Kidney (tissue), 14 donors: ENCODE measurements around the gene ZMYM2. TPM values are rescaled to one million over a fixed set of nuclear protein-coding genes. Genes with fewer than 3 reads are reported as not detected.

Experiments
- DNase-seq, 5 donors: peaks; one replicate each; pipeline ENCODE4 v3.0.0-alpha.2; 2013 to 2020
- FAIRE-seq: peaks from 2 replicates; lab custom pipeline; 2012; peaks lifted over from hg19 to GRCh38; lab: Jason Lieb, UNC
- H3K27ac ChIP-seq, 2 donors: one replicate each; pipeline ENCODE4 v1.7.0; 2013; ENCODE audit warnings: low read depth in 2 of 2, low read length in 2 of 2, inconsistent platforms in 1 of 2
- H3K27me3 ChIP-seq: one replicate; pipeline ENCODE4 v1.7.1; 2013; ENCODE audit warnings: low read length, inconsistent platforms; ENCODE audit not compliant: control insufficient read depth, insufficient read depth
- H3K36me3 ChIP-seq, 3 donors: one replicate each; pipeline versions ENCODE4 v1.7.0 to v1.7.1; 2013; ENCODE audit warnings: low read length in 3 of 3, control low read depth in 1 of 3, inconsistent platforms in 1 of 3; ENCODE audit not compliant: insufficient read depth in 3 of 3, control insufficient read depth in 2 of 3
- H3K4me1 ChIP-seq, 3 donors: one replicate each; pipeline versions ENCODE4 v1.7.0 to v1.7.1; 2013; ENCODE audit warnings: low read length in 3 of 3, inconsistent platforms in 1 of 3, low read depth in 1 of 3; ENCODE audit not compliant: control insufficient read depth in 2 of 3, insufficient read depth in 2 of 3
- H3K4me3 ChIP-seq, 3 donors: one replicate each; pipeline versions ENCODE4 v1.7.0 to v1.8.1; 2013; ENCODE audit warnings: low read length in 3 of 3, control low read depth in 1 of 3, inconsistent platforms in 1 of 3
- H3K9ac ChIP-seq, 3 donors: one replicate each; pipeline versions ENCODE4 v1.7.0 to v1.7.1; 2013; ENCODE audit warnings: low read length in 3 of 3, control low read depth in 1 of 3, inconsistent platforms in 1 of 3
- H3K9me3 ChIP-seq, 3 donors: one replicate each; pipeline versions ENCODE4 v1.7.0 to v1.7.1; 2013; ENCODE audit warnings: low read length in 3 of 3, control low read depth in 1 of 3, inconsistent platforms in 1 of 3; ENCODE audit not compliant: control insufficient read depth in 2 of 3, insufficient read depth in 1 of 3
- intact Hi-C: fragments of 100-400 bp; cut with DNase I; formaldehyde crosslinking; loops from one replicate; pipeline ENCODE4 v1.11.1; 2022
- polyA plus RNA-seq: library from polyadenylated mRNA; stranded (reverse); fragments of 350-450 nt; fragmentation: Illumina TruSeq; extraction: RNeasy Lipid Tissue Mini Kit (QIAGEN cat#74804); gene quantifications from one replicate; pipeline ENCODE4 v1.2.3, GENCODE V29; 2014; ENCODE audit warnings: low read depth, low replicate concordance; ENCODE audit not compliant: insufficient read depth
- total RNA-seq: library from RNA; stranded (reverse); fragmentation: NEBNext Ultra II Directional; extraction: Animal tissue kit (Norgen Biotek cat#: 25700); gene quantifications from one replicate; pipeline ENCODE4 v1.2.1, GENCODE V29; 2021
- TF ChIP-seq, protein P1 (sequence below): IDR thresholded peaks from 3 replicates; pipeline ENCODE4 v1.5.1; 2012; ENCODE audit warnings: mild to moderate bottlenecking, moderate library complexity, borderline replicate concordance; ENCODE audit not compliant: insufficient read depth; ENCODE audit errors: extremely low read depth
- donor health status: control.
- donor health status: control.
- donor health status: control.
- donor health status: control.
- donor health status: control.
- donor health status: DM: yes; HTN: yes; CAD: no.
- donor health status: Normal renal cell carcinoma (clear cell type).

Gene ZMYM2
- total and polyA plus RNA-seq, 2 donors from 2014 or later: 22.7 to 81.3 TPM

- no peak overlapping the region for H3K4me3 ChIP-seq
- H3K36me3 ChIP-seq: peaks cover 10 to 26% (median 11%) of the 10 kb centered on the region in 3 donors
- TF ChIP-seq, protein P1, sequence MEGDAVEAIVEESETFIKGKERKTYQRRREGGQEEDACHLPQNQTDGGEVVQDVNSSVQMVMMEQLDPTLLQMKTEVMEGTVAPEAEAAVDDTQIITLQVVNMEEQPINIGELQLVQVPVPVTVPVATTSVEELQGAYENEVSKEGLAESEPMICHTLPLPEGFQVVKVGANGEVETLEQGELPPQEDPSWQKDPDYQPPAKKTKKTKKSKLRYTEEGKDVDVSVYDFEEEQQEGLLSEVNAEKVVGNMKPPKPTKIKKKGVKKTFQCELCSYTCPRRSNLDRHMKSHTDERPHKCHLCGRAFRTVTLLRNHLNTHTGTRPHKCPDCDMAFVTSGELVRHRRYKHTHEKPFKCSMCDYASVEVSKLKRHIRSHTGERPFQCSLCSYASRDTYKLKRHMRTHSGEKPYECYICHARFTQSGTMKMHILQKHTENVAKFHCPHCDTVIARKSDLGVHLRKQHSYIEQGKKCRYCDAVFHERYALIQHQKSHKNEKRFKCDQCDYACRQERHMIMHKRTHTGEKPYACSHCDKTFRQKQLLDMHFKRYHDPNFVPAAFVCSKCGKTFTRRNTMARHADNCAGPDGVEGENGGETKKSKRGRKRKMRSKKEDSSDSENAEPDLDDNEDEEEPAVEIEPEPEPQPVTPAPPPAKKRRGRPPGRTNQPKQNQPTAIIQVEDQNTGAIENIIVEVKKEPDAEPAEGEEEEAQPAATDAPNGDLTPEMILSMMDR: no peak
- H3K27me3 ChIP-seq: no peaks in the 10 kb centered on the region
- no peak overlapping the region for H3K9ac ChIP-seq
- DNase-seq (no peak), FAIRE-seq (no peak)
- intact Hi-C loops: no loop called here
- no peaks in the 10 kb centered on the region for H3K4me1 ChIP-seq
- H3K27ac ChIP-seq: no peak overlapping the region
- no peaks in the 10 kb centered on the region for H3K9me3 ChIP-seq
These were observed 43.1 kb downstream of the ZMYM2 start for GRCh38 chr13:20001366-20002190.

DNA sequence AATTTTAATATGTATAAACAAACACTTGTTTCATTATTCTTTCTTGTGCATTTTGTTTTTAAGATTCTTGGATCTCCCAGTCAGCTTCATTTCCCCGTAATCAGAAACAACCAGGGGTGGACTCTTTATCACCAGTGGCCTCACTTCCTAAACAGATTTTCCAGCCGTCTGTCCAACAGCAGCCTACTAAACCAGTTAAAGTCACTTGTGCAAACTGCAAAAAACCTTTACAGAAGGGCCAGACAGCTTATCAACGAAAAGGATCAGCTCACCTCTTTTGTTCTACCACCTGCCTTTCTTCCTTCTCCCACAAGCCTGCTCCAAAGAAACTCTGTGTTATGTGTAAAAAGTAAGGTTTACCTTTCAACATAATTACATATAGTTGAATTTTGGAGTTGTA, 44.3 kb downstream of the ZMYM2 start:
- intact Hi-C loops: no loop called here
- Histone ChIP-seq H3K27ac (no peak overlapping the region), H3K27me3 (no peaks in the 10 kb centered on the region), H3K36me3 (peaks cover 10 to 25% (median 15%) of the 10 kb centered on the region in 3 donors), H3K9ac (no peak overlapping the region), H3K4me3 (no peak overlapping the region), H3K4me1 (no peaks in the 10 kb centered on the region), H3K9me3 (no peaks in the 10 kb centered on the region)
- DNase-seq: no peak
- no peak for FAIRE-seq
- TF ChIP-seq, protein P1: no peak

DNA sequence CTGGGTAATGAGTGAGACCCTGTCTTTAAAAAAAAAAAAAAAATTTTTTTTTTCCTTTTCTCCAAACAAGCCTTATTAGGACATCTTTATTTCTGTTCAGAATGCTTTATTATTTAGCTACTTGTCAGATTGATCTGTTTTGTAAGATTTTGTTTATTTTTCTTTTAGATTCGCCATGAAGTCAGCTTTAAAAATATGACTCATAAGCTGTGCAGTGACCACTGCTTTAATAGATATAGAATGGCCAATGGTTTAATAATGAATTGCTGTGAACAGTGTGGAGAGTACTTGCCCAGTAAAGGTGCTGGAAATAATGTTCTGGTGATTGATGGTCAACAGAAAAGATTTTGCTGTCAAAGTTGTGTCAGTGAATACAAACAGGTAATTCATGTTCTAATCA, 47.7 kb downstream of the ZMYM2 start:
- intact Hi-C loops: no loop called here
- Histone ChIP-seq H3K36me3 (peaks cover 10 to 33% (median 22%) of the 10 kb centered on the region in 3 donors), H3K9me3 (no peaks in the 10 kb centered on the region), H3K27me3 (no peaks in the 10 kb centered on the region), H3K27ac (no peak overlapping the region), H3K9ac (no peak overlapping the region), H3K4me1 (no peaks in the 10 kb centered on the region), H3K4me3 (no peak overlapping the region)
- TF ChIP-seq, protein P1: no peak
- DNase-seq (no peak), FAIRE-seq (no peak)
